HG03457 (cell line): Measurements from ENCODE around the gene TET3.

Source experiments
- ATAC-seq: cut with Tn5 transposase; IDR thresholded peaks from one replicate; pipeline ENCODE4 v1.9.1; 2021; ENCODE audit warnings: moderate number of reproducible peaks; ENCODE audit not compliant: unreplicated experiment

The TET3 gene

GRCh38 chr2:74027496-74027895, 42.8 kb downstream of the TET3 start:
- no peak for ATAC-seq

GRCh38 chr2:74028290-74028689, 43.6 kb downstream of the TET3 start:
- ATAC-seq: no peak

GRCh38 chr2:74028741-74029140, 44.0 kb downstream of the TET3 start:
- ATAC-seq: no peak

GRCh38 chr2:74029714-74030397, 45.1 kb downstream of the TET3 start:
- ATAC-seq: no peak

GRCh38 chr2:74031221-74031620, 46.5 kb downstream of the TET3 start:
- ATAC-seq: no peak

GRCh38 chr2:74031959-74032287, 47.2 kb downstream of the TET3 start:
- ATAC-seq: no peak

- no peak for ATAC-seq
These were observed 48.7 kb downstream of the TET3 start for GRCh38 chr2:74033375-74033774.
